Hematopoietic multipotent progenitor cell treated with erythropoietin and hydrocortisone succinate and interleukin-3 and kit ligand, for 4 days (in vitro differentiated cells): ENCODE data around the gene TM4SF20.
A peak's percentile ranks its signal among the peaks of the same experiment; 100 is the strongest.
"Not testable (repeated sequence)": the region's sequence is repeated elsewhere in the genome, so short reads cannot be mapped to it uniquely, and the experiment has no call there.

Experiments used
- DNase-seq: peaks from one replicate; pipeline ENCODE4 v3.0.0-alpha.2; 2015

Gene TM4SF20

DNA sequence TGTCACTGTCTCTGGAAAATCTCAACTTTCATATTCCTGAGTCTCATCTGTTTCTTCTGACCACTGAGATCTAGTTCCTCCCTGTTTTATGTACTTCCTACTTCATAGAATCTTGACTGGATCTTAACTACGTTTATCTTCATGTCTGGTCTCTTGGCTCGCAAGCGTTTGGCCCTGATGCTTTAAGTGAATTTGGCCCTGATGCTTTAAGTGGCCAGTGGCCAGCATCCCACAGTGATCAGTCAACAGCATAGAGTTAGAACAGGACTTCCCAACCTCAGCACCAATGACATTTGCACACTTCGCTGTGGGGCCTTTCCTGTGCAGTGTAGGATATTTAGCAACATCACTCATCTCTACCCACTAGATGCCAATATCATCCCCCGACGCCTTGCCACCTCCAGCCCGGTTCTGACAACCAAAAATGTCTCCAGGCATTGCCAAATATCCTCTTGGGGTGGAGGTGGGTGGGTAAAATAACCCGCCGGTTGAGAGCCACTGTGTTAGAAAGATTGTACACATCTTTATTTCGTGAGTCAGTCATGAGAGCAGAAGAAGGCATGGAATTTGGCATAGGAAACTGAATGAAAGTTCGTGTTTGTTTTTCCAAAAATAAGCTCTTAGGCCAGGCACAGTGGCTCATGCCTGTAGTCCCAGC is 12.2 kb downstream of the TM4SF20 start:
- no peak for DNase-seq

GRCh38 chr2:227365833-227366232 is 13.3 kb downstream of the TM4SF20 start:
- DNase-seq = no peak

DNA sequence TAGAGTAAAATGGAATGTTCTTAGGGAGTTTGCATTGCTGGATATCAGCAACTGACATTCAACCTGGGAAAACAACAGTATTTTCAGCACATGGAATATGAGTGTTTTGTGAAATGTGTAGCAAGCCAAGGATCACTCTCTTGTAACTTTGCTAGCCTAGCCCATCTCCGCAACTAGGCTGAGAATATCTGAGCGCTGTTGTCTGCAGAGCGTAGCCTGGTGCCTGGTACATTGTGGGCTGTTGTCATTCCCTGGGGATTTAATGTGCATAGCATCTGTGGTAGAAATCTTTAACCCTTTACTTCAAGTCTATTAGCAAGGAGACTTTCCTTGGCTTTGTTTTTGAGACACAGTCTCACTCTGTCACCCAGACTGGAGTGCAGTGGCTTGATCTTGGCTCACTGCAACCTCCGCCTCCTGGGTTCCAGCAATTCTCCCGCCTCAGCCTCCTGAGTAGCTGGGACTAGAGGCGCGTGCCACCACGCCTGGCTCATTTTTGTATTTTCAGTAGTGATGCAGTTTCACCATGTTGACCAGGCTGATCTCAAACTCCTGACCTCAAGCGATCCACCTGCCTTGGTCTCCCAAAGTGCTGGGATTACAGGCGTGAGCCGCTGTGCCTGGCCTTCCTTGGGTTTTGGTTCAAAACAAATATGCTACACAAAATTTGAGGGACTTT is 14.4 kb downstream of the TM4SF20 start:
- DNase-seq = not testable (repeated sequence)

- peak; percentile 32 for DNase-seq
Observed at GRCh38 chr2:227363756-227364155, 15.3 kb downstream of the TM4SF20 start.

GRCh38 chr2:227360351-227360750 is 18.8 kb downstream of the TM4SF20 start:
- no peak for DNase-seq

GRCh38 chr2:227351639-227352038 is 27.5 kb downstream of the TM4SF20 start:
- no peak for DNase-seq

GRCh38 chr2:227349989-227350612 is 29.0 kb downstream of the TM4SF20 start:
- DNase-seq = no peak

DNA sequence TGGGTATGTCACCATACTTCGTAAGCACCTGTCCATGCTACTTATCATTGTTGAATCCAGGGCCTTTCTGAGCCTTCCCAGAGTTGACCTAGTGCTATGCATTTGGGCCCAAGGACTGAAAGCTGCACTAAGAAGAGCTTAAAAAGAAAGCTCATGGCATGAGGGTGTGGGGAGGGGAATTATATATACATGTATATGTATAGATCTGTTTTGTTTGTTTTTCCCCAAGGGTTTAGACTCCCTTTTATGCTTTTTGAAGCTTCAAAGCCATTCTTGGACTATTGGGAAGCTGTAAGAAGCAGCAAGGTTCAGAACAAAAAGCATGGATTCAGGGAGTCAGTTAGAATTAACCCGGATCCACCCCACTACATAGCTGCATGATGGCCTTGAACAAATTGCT is 30.8 kb downstream of the TM4SF20 start:
- no peak for DNase-seq

DNA sequence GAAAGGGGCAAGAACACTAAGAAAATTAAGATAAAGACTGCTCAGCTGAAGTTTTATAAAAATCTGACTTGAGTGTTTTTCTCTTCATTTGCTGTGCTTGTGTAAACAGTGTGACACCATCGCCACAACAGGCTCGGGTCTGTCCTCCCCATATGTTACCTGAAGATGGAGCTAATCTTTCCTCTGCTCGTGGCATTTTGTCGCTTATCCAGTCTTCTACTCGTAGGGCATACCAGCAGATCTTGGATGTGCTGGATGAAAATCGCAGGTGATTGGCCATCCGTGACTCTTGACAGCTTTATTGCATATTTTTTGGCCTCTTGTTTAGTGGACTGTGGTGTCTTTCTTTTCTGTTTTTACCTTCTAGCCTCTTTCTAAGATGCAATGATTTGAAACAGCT is 32.0 kb downstream of the TM4SF20 start:
- no peak for DNase-seq

GRCh38 chr2:227344231-227344630 is 34.9 kb downstream of the TM4SF20 start:
- DNase-seq = no peak

DNA sequence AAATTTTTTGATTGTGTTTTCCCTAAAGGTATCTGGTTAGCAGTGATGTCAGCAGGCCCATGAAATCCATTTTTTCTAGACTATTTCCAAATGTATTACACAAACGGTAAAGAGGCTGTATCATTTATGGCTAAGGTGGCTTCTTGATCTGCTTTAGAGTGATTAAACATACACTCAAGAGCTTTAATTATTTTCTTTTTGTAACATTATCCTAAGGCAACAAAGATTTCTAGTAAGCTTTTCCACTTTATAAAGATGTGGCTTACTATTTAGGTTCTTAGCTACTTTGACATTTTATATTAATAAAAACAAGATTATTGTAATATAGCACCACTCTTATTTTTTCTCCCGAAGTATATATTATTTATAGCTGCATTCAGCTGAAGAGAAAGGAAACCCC is 37.6 kb downstream of the TM4SF20 start:
- DNase-seq = no peak

DNA sequence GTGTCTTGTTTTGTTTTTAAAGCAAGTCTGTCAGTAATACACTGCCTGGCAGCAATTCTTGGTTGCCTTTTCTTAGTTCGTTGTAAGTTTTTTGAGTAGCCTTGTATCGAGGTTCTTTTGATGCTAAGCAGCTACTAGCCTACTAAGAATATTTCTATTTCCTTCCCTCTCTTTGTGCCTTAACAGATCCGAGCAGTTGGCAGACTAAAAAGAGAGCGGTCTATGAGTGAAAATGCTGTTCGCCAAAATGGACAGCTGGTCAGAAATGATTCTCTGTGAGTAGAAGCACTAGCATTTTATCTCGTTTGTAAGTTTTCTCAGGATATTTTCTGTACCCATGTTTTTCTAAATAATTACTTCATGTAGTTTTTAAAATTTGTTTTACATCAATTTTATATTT is 39.0 kb downstream of the TM4SF20 start:
- DNase-seq = no peak

- DNase-seq = no peak
Observed at GRCh38 chr2:227339098-227339599, 40.0 kb downstream of the TM4SF20 start.

DNA sequence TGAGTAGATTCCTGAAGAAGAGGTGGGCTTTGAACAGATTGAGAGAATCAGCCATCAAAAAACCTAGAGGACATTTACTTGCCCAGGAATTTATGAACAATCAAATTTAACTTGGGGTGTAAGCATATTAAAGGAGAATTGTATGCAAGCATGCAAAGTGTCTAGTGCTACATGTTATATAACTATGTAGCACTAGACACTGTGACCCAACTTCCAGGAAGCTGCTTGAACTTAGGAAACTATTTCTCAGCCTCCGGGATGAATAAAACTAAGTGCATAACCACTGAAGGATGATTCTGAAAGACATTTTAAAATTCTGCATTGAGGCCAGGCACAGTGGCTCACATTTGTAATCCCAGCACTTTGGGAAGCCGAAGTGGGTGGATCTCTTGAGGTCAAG is 41.7 kb downstream of the TM4SF20 start:
- no peak for DNase-seq

DNA sequence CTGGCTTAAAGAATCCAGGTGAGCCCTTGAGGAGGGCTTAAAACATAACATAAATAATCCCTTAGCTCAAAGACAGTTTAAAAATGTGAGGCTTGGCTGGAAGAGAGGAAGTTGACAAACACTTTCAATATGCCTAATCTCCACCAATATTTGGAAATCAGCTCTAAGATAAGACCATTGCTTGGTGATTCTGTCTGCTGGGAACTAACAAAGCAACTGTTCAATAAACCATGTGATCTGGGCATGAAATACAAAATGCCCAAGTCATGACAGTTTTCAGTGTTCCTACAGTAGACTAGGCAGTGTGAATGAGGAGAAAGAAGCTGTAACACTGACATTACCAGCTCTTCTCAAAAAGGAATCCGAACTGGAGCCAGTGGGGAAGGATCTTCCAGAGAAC is 43.4 kb downstream of the TM4SF20 start:
- peak; percentile 38 for DNase-seq

DNA sequence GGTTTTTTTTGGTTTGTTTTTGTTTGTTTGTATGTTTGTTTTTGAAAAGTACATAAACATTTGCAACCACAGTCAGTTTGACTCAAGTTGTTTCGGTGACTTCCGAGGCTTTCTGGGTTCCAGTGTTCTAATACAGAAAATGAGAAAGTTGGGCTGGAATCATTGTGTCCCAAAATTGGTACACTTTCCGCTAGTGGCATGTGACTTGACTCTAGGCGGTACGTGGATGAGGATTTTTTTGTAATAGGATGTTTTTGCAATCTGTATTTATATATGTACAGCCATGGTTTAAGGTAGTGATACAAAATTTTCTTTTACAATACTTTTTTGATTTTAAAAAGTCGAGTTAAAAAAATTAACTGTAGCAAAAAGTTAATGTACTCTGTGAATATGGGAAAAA is 52.3 kb downstream of the TM4SF20 start:
- no peak for DNase-seq

GRCh38 chr2:227325839-227326195 is 53.3 kb downstream of the TM4SF20 start:
- peak; percentile 34 for DNase-seq

DNA sequence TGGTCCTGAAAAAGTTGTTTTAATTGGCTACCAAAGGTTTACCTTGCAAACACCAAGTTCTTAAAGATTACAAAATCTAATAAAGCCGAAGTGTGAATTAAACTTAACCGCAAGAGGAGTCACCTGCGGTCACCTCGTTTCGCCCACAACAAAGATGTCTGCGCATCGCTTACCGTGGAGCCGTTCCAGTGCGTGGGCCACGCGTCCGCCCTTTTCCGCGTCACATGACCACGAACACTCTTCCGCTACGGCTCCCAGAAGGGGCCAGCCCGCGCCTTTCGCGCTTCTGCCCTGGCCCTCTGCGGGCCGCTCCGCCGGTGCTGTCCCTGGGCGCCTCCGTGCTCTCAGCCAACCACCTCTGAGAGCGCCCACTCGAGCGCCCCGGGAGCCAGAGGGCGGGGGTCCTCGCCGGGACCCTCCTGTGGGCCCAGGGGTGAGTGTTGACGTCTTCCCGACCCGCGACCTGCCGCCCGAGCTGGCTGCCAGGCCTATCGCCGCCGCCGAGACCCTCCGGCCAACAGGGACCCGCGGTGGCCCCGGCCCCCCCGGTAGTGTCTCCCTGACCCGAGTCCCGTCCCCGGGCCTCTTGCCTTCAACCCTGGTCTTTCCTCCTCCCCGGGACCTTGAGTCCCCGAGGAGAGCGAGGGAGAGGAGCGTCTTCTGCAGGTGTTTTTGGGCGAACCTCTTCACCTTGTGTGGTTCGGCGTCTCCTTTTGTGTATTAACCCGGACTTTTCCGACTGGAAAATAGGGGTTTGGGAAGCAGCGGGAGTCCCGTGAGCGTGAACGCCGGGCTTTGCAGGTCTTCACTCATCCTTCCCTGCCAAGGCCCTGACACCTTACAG is 53.9 kb downstream of the TM4SF20 start, which contains the start of gene MFF:
Gene MFF, plus strand, starts transcription at position 257 of the 844 bp plus-strand sequence. CDS start 5,415 bp downstream, outside the sequence.
- peak; percentile 97 for DNase-seq

- no peak for DNase-seq
Observed at GRCh38 chr2:227324642-227324994, 54.5 kb downstream of the TM4SF20 start.

DNA sequence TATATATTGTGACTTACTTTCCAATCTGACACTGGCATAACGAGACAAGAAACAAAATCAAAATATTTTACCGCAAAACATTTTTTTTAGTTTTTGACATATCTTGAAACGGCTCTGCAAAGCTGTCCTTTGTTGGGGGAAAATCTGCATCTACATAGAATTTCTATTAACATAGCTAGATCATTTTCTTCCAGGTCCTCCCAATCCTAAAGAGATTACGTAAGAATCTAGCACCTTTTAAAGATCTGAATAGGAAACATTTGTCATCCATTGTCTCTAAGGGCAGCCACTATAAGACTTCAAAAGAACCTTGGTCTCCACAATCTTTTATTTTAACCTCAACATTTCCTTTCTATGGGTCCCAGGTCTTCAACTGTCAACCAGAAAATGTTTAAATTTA is 55.3 kb downstream of the TM4SF20 start:
- DNase-seq = no peak

- peak; percentile 89 for DNase-seq
Observed at GRCh38 chr2:227322530-227323205, 56.4 kb downstream of the TM4SF20 start.

DNA sequence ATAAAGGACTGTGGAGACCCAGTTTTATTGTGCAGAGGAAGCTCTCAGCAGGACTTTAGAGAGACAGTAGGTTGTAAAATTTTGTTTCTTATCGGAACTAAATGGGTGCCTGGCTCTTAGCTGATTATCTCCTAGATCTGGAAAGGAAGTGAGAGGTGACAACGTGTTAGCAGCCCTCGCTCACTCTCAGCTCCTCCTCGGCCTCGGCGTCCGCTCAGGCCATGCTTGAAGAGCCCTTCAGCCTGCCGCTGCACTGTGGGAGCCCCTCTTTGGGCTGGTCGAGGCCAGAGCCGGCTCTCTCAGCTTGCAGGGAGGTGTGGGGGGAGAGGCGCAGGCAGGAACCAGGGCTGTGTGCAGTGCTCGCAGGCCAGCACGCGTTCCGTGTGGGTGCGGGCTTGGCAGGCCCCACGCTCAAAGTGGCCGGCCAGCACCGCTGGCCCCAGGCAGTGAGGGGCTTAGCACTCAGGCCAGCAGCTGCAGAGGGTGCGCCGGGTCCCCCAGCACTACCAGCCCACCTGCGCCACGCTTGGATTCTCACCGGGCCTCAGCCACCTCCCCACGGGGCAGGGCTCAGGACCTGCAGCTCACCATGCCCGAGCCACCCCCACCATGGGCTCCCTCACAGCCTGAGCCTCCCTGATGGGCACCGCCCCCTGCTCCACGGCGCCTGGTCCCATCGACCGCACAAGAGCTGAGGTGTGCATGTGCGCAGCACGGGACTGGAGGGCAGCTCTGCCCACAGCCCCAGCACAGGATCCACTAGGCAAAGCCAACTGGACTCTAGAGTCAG is 58.6 kb downstream of the TM4SF20 start:
- DNase-seq = peak; percentile 11
